Keratinocyte (primary cell): ENCODE results near the gene ARRB1. TPM values are rescaled to one million over a fixed set of nuclear protein-coding genes. Genes with fewer than 3 reads are reported as not detected.

ENCODE experiments used
- DNase-seq: peaks from one replicate; pipeline ENCODE4 v3.0.0-alpha.2; 2011; ENCODE audit warnings: low read depth, missing footprints, low spot score
- FAIRE-seq: peaks from 2 replicates; lab custom pipeline; 2011; peaks lifted over from hg19 to GRCh38; lab: Jason Lieb, UNC
- H2AFZ ChIP-seq: 2 replicates; pipeline ENCODE4 v1.6.0; 2012; ENCODE audit warnings: low read length, control low read depth, inconsistent platforms; ENCODE audit not compliant: control insufficient read depth
- H3K27ac ChIP-seq: 2 replicates; pipeline ENCODE4 v1.5.1; 2011; ENCODE audit warnings: low read length; ENCODE audit not compliant: control insufficient read depth, insufficient read depth
- H3K27me3 ChIP-seq: 3 replicates; pipeline ENCODE4 v1.6.0; 2011; ENCODE audit warnings: low read length; ENCODE audit not compliant: control insufficient read depth, insufficient read depth; ENCODE audit errors: extremely low read depth
- H3K36me3 ChIP-seq, 2 experiments: 2 replicates in 1 of 2; 3 replicates in 1 of 2; pipeline ENCODE4 v1.5.1; 2011; ENCODE audit warnings: low read length in 2 of 2, mild to moderate bottlenecking in 1 of 2; ENCODE audit not compliant: control insufficient read depth in 2 of 2, insufficient read depth in 2 of 2; ENCODE audit errors: extremely low read depth in 1 of 2
- H3K4me1 ChIP-seq: 3 replicates; pipeline ENCODE4 v1.5.1; 2011; ENCODE audit warnings: low read length; ENCODE audit not compliant: control insufficient read depth, insufficient read depth; ENCODE audit errors: extremely low read depth
- H3K4me2 ChIP-seq: 3 replicates; pipeline ENCODE4 v1.6.0; 2011; ENCODE audit warnings: low read depth, low read length; ENCODE audit not compliant: control insufficient read depth, insufficient read depth; ENCODE audit errors: extremely low read depth
- H3K4me3 ChIP-seq, 3 experiments: fragments of 200-600 bp in 1 of 3; sonication (generic) in 1 of 3; 2 replicates in 2 of 3; 3 replicates in 1 of 3; pipeline ENCODE4 v1.5.1; 2011 to 2016; ENCODE audit warnings: low read length in 3 of 3, mild to moderate bottlenecking in 3 of 3, control low read depth in 2 of 3, inconsistent platforms in 1 of 3, low read depth in 1 of 3, mixed read lengths in 1 of 3, mixed run types in 1 of 3, moderate library complexity in 1 of 3; ENCODE audit not compliant: control insufficient read depth in 2 of 3, insufficient read depth in 2 of 3; ENCODE audit errors: extremely low read depth in 1 of 3
- H3K79me2 ChIP-seq: 2 replicates; pipeline ENCODE4 v1.6.0; 2012; ENCODE audit warnings: low read length; ENCODE audit not compliant: control insufficient read depth, insufficient read depth
- H3K9ac ChIP-seq: 3 replicates; pipeline ENCODE4 v1.6.0; 2011; ENCODE audit warnings: low read length; ENCODE audit not compliant: control insufficient read depth, insufficient read depth; ENCODE audit errors: extremely low read depth
- H3K9me1 ChIP-seq: 3 replicates; pipeline ENCODE4 v1.6.0; 2011; ENCODE audit warnings: low read length; ENCODE audit not compliant: control insufficient read depth, insufficient read depth; ENCODE audit errors: extremely low read depth
- H3K9me3 ChIP-seq: 2 replicates; pipeline ENCODE4 v1.5.1; 2012; ENCODE audit warnings: low read depth, low read length; ENCODE audit not compliant: control insufficient read depth
- H4K20me1 ChIP-seq: 3 replicates; pipeline ENCODE4 v1.6.0; 2011; ENCODE audit warnings: low read length; ENCODE audit not compliant: control insufficient read depth, insufficient read depth; ENCODE audit errors: extremely low read depth
- EZH2 ChIP-seq: IDR thresholded peaks from one replicate; pipeline ENCODE4 v1.6.1; 2012; ENCODE audit warnings: inconsistent platforms, mild to moderate bottlenecking, low read length, moderate library complexity
- dilution Hi-C: fragments of 300-500 bp; cut with MboI; formaldehyde crosslinking; loops from one replicate; pipeline ENCODE4 v1.7.0; 2020; ENCODE audit warnings: low sequenced_read_pairs; ENCODE audit not compliant: extremely low pct_ligation_motif_present
- polyA plus RNA-seq, 5 experiments: library from polyadenylated mRNA; depleted of rRNA in 3 of 5; stranded (reverse) in 3 of 5; stranded (forward) in 1 of 5; unstranded in 1 of 5; fragments of >200 nt; gene quantifications; 1 replicate in 1 of 5; 2 replicates in 3 of 5; 3 replicates in 1 of 5; pipeline versions ENCODE4 v1.2.1 to v1.2.3, GENCODE V29; 2011 to 2012; ENCODE audit warnings: missing spikeins in 2 of 5, low read depth in 1 of 5, low replicate concordance in 1 of 5
- TF ChIP-seq, protein P1 (sequence below), 3 experiments: IDR thresholded peaks in 1 of 3; conservative IDR thresholded peaks in 1 of 3; optimal IDR thresholded peaks in 1 of 3; 2 replicates in 2 of 3; 3 replicates in 1 of 3; pipeline versions ENCODE3 to v1.5.1; 2011; ENCODE audit warnings: low read length in 3 of 3, mild to moderate bottlenecking in 3 of 3, moderate library complexity in 2 of 3, control low read depth in 1 of 3, inconsistent platforms in 1 of 3; ENCODE audit not compliant: insufficient read depth in 2 of 3; ENCODE audit errors: extremely low read depth in 1 of 3

The ARRB1 gene
- polyA plus RNA-seq, 1 donor (not counting 4 experiments of a cell fraction or from before 2014, with no cell fraction given) = 0.94 TPM

- dilution Hi-C loops = no loop called here
- Histone ChIP-seq H4K20me1 (peaks cover 8% of the 10 kb centered on the region), H3K9ac (no peak overlapping the region), H3K4me3 (no peak overlapping the region), H3K9me1 (no peaks in the 10 kb centered on the region), H2AFZ (no peak overlapping the region), H3K4me1 (no peaks in the 10 kb centered on the region), H3K79me2 (no peaks in the 10 kb centered on the region), H3K27me3 (peaks cover 28% of the 10 kb centered on the region), H3K9me3 (no peaks in the 10 kb centered on the region), H3K36me3 (no peaks in the 10 kb centered on the region), H3K4me2 (no peak overlapping the region), H3K27ac (no peak overlapping the region)
- DNase-seq (no peak), FAIRE-seq (no peak)
- TF ChIP-seq, protein P1, sequence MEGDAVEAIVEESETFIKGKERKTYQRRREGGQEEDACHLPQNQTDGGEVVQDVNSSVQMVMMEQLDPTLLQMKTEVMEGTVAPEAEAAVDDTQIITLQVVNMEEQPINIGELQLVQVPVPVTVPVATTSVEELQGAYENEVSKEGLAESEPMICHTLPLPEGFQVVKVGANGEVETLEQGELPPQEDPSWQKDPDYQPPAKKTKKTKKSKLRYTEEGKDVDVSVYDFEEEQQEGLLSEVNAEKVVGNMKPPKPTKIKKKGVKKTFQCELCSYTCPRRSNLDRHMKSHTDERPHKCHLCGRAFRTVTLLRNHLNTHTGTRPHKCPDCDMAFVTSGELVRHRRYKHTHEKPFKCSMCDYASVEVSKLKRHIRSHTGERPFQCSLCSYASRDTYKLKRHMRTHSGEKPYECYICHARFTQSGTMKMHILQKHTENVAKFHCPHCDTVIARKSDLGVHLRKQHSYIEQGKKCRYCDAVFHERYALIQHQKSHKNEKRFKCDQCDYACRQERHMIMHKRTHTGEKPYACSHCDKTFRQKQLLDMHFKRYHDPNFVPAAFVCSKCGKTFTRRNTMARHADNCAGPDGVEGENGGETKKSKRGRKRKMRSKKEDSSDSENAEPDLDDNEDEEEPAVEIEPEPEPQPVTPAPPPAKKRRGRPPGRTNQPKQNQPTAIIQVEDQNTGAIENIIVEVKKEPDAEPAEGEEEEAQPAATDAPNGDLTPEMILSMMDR (optimal IDR thresholded peaks at IDR 0.05 in 1 of 3, IDR thresholded peaks at IDR 0.05 in 1 of 3, conservative IDR thresholded peaks at IDR 0.05 in 1 of 3; ENCODE audit: extremely low read depth in 1 of 3, insufficient read depth in 2 of 3, low read length in 3 of 3) = no peak
- no peak for TF ChIP-seq EZH2
Measured at GRCh38 chr11:75237050-75237449, 114.4 kb downstream of the ARRB1 start.

DNA sequence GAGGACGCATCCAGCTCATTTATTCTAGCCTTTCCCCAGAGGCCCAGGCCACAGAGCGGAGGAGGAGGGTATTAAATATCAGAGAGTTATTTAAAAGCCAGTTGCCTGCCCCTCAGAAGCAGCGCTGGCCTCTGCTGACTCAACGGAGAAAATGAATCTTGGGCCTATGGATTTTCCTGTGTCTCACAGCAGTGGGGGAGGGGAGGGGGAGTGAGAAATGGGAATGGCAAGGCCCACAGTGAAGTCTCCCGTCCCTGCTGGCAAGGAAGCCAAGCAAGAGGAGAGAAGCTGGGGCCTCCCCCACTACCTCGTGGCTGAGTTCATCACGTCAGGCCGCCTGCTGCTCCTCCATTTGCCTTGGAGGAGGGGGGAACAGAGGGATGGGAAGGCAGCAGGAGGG, 115.4 kb downstream of the ARRB1 start:
- peaks cover 8% of the 10 kb centered on the region for H4K20me1 ChIP-seq
- H3K9me1 ChIP-seq = no peaks in the 10 kb centered on the region
- TF ChIP-seq, protein P1 (optimal IDR thresholded peaks at IDR 0.05 in 1 of 3, IDR thresholded peaks at IDR 0.05 in 1 of 3, conservative IDR thresholded peaks at IDR 0.05 in 1 of 3; ENCODE audit: extremely low read depth in 1 of 3, insufficient read depth in 2 of 3, low read length in 3 of 3) = no peak
- no peak for TF ChIP-seq EZH2
- DNase-seq (no peak), FAIRE-seq (no peak)
- H3K9ac ChIP-seq = no peak overlapping the region
- H3K4me3 ChIP-seq = no peak overlapping the region
- H3K4me2 ChIP-seq = no peak overlapping the region
- no peaks in the 10 kb centered on the region for H3K9me3 ChIP-seq
- no peaks in the 10 kb centered on the region for H3K4me1 ChIP-seq
- no peaks in the 10 kb centered on the region for H3K79me2 ChIP-seq
- no peaks in the 10 kb centered on the region for H3K36me3 ChIP-seq
- H3K27me3 ChIP-seq = peaks cover 24% of the 10 kb centered on the region
- dilution Hi-C loops = no loop called here
- no peak overlapping the region for H2AFZ ChIP-seq
- H3K27ac ChIP-seq = no peak overlapping the region
